ENCODE data around the gene DERA. TPM values are rescaled to one million over a fixed set of nuclear protein-coding genes. Genes with fewer than 3 reads are reported as not detected.
"Not testable (repeated sequence)": the region's sequence is repeated elsewhere in the genome, so short reads cannot be mapped to it uniquely, and the experiment has no call there.

Gene DERA
- total RNA-seq, 1 experiment from 2014 or later: 43.1 TPM

DNA sequence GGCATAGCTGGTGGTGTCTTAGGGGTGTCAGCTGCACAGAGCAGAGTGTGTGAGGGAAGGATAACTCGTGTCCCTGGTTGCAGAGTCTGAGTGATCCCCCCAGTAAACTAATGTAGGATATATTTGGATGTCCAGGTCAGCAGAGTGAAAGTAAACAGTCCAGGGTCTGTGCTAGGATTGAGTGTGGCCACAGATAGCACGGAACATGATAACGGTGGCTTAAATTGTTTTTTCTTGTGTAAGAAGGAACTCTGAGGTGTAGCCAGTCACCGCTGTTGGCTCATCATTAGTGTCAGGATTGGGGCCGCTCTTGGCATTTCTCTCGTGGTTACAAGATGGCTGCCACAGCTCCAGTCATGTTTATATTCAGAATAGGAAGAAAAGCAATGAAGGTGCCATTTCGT is 97.3 kb downstream of the DERA start:
- DNase-seq (ENCODE audit: low spot score): no peak

DNA sequence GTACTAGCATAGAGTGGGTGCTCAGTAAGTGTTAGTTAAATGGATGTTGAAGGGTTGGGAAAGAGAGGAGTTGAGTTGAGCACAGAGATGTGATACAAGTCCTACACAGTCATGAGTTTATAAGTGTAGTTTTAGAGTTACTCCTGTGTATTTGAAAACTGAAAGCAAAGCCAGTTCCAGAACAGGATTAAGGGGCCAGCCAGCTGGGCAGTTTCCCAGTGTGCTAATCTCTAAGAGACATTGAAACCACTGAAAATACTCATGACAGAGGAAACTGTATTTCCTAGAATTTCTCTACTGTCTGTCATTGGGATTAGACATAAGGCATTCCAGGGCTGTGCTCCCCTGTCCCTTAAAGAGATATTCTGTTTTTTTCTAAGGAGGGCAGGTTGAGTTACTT is 101.0 kb downstream of the DERA start:
- DNase-seq (ENCODE audit: low spot score): no peak

DNA sequence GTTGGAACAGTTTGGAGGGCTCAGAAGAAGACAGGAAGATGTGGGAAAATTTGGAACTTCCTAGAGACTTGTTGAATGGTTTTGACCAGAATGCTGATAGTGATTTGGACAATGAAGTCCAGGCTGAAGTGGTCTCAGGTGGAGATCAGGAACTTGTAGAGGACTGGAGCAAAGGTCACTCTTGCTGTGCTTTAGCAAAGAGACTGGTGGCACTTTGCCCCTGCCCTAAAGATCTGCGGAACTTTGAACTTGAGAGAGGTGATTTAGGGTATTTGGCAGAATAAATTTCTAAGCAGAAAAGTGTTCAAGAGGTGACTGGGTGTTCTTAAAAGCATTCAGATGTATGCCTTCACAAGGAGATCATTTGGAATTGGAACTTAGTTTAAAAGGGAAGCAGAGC is 102.6 kb downstream of the DERA start:
- not testable (repeated sequence) for DNase-seq (ENCODE audit: low spot score)

DNA sequence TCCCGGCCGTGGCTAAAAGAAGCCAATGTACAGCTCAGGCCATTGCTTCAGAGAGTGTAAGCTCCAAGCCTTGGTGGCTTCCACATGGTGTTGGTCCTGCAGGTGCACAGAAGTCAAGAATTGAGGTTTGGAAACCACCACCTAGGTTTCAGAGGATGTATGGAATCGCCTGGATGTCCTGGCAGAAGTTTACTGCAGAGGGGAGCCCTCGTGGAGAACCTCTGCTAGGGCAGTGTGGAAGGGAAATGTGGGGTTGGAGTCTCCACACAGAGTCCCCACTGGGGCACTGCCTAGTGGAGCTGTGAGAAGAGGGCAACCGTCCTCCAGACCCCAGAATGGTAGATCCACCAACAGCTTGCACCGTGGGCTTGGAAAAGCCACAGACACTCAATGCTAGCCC is 103.3 kb downstream of the DERA start:
- not testable (repeated sequence) for DNase-seq (ENCODE audit: low spot score)

DNA sequence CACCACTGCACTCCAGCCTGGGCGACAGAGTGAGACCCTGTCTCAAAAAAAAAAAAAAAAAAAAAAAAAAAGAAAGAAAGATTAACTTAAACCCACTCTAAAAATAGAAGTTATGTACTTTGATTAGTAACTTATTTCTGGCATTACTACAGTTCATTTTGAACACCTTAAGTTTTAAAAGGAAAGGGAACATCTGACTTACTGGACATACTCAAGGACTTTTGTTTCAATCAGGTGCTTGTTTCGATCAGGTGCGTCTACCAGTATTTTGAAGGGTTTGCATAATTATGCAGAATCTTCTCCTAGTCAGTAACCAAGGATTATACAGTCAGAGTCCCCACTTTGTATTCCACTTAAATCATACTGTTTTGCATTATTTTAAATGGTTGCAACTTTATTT is 105.6 kb downstream of the DERA start:
- DNase-seq (ENCODE audit: low spot score): no peak

DNA sequence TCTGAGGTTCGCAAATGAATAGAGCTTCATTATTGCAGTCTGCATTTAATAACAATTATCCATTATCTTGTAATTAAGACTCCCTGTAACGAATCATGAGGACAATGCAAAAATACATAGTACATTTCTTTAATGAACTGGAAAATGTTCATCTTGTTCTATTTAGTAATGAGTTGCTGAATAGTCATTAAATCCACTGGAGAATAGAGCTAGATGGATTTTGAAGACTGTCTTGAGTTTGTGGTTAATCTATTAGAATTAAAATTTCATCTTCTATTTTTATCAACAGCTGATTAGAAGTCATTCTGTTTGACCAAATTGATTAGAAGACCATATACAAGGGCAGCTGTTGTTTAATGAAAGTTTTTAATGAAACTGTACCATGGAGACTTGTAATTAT is 107.2 kb downstream of the DERA start:
- no peak for DNase-seq (ENCODE audit: low spot score)

DNA sequence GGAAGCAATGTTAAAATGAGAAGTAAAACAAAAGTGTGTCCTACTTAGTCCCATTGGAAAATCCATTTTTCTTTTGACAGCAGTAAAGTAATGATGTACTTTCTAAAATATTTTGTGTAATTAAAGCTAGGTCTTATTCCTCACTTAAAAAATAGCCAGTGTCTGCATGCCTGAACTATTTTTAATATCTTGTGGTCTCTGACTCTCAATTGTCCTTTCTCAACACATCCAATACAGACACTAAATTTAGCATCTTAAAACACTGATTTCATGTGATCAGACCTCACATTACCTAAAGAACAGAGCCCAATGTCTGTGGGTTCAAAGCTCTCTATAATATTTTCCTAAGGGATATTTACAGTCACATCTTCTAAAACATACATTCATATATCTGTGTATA is 108.0 kb downstream of the DERA start:
- DNase-seq (ENCODE audit: low spot score): no peak

DNA sequence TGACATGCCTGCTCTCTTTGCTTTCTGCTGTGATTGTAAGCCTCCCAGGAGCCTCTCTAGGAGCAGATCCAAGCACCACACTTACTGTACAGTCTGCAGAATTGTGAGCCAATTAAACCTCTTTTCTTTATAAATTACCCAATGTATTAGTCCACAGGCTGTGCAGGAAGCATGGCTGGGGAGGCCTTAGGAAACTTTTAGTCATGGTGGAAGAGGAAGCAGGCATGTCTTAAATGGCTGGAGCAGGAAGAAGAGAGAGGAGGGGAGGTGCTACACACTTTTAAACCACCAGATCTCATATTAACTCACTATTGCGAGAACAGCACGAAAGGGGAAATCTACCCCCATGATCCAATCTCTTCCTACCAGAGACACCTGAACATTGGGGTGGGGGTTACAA is 108.9 kb downstream of the DERA start:
- no peak for DNase-seq (ENCODE audit: low spot score)

DNA sequence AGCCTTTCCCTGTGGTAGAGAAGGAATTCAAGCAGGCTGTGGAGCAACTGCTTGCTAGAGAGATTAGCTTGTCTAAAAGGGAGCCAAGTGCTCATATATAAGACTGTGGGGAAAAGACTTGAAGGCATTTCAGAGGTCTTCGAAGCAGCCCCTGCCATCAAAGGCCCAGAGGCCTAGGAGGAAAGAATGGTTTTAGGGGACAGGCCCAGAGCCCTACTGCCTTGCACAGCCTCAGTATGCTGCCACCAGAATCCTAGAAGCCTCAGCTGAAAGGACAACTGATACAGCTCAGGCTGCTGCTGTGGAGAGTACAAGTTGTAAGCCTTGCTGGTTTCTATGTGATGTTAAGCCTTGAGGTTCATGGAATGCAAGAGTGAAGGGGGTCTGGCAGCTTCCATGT is 109.9 kb downstream of the DERA start:
- no peak for DNase-seq (ENCODE audit: low spot score)

DNA sequence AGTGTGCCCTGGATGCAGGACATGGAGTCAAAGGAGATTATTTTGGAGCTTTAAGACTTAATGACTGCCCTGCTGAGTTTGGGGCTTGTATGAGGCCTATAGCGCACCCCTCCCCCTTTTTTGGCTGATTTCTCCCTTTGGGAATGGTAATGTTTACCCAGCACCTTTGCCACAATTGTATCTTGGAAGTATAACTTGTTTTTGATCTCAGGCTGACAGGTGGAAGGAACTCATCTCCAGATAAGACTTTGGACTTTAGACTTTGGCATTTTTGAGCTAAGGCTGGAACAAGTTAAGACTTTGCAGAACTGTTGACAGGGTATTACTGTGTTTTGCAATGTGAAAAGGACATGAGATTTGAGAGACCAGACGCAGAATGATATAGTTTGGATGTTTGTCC is 110.5 kb downstream of the DERA start:
- no peak for DNase-seq (ENCODE audit: low spot score)

DNA sequence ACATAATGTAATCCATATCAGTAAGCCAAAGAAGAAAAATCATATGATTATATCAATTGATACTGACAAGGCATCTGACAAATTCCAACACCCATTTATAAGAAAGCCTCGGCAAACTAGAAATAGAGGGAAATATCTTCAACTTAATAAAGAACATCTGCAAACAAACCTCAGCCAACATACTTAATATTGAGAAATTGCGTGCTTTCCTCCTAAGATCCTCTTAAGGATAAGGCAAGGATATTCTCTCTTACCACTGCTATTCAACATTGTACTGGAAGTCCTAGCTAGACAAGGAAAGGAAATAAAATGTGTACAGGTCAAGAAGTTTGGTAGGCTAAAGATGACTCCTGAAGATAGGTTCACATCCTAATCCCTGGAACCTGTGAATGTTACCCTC is 115.9 kb downstream of the DERA start:
- no peak for DNase-seq (ENCODE audit: low spot score)

DNA sequence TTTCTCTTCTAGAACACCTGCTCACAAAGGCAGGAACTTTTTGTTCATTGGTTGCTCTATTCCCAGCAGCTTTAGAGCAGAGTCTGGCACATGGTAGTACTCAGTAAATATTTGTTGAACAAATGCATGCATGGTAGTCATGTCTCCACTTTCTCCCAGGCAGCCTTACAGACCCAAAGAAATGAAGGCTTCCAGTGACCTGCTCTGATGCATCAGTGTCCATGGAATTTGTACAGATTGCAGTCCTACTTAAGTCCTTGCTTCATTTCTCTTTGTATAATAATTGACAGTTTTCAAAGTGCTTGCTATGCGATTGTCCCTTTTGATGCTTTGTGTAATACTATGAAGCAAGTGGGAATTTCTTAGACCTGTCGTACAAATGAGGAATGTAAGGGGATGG is 119.6 kb downstream of the DERA start:
- DNase-seq (ENCODE audit: low spot score): no peak

DNA sequence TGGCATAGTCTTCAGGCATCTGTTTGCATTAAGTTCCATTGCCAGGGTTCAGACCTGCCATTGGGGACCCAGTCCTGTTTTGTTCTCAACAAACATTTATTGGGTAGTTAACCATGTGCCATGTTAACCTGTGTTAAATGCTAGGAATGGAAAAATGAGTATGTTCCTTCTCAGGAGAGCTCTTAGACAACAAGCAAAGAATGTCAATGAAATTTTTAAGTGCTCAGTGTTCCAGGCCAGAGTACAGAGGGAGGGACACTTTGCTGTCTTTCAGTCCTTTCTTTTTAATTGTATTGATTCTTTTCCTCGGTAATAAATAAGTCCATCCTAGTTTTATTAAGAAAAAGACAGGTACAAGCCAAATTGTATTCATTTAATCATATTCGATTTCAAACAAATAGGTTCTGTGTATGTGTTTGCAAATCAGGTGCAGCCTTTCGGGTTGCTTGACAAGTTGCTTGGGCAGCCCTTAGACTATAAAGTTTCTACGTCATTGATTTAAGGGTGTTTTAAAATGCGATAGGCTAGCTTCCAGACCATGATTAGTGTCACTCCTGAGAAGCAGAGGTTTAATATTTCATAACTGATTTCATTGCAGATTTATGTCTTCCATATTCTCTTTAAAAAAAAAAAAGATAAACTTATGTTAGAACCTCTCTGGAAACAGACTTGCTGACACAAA is 123.1 kb downstream of the DERA start:
- no peak for DNase-seq (ENCODE audit: low spot score)

DNA sequence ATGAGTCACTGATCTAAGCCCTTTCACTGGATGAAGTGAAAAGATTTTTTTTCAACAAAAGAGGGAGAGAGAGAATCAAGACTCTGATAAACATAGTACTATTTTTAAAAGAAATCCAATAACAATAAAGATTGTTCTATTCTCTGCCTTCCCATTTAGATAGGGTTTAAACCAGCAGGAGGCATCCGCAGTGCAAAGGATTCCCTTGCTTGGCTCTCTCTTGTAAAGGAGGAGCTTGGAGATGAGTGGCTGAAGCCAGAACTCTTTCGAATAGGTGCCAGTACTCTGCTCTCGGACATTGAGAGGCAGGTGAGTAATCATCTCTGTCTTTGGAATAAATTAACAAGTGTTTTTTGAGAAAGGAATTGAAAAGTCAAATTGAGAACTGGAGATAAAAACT is 124.9 kb downstream of the DERA start:
- DNase-seq (ENCODE audit: low spot score): no peak

DNA sequence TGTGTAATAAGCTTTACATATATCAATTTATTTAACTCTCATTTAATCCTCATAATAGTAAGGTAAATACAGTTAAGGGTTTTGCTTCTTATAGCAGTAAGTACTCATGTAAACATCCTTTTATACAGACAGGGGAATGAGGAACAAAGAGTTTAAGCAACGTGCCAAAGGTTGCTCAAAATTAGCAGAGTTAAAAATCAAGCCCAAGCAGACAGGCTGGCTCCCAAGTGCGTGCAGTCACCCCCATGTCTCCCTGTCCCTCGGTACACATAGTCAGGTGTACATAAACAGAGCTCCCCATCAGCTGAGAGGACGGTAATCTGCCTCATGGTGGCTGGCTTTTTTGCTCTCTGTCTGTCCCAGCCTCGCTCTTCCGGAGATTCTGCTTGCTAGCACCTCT is 126.4 kb downstream of the DERA start:
- no peak for DNase-seq (ENCODE audit: low spot score)

DNA sequence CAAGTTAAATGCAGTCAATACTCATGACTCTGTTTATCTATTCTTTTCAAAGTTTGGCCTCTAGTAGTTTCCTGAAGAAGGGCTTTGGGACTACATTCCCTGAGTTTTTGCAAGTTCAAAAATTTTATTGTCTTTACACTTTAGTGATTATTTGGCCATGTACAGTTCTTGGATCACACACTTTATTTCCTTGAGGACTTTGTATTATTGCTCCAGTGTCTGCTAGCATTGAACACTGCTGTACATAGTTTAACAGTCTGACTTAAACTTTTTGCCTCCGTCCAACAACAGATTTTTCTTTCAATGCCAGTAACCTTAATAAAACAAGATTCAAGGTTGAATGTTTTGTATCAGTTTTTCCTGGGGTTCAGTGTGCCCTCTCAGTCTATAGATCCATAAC is 132.3 kb downstream of the DERA start:
- no peak for DNase-seq (ENCODE audit: low spot score)

DNA sequence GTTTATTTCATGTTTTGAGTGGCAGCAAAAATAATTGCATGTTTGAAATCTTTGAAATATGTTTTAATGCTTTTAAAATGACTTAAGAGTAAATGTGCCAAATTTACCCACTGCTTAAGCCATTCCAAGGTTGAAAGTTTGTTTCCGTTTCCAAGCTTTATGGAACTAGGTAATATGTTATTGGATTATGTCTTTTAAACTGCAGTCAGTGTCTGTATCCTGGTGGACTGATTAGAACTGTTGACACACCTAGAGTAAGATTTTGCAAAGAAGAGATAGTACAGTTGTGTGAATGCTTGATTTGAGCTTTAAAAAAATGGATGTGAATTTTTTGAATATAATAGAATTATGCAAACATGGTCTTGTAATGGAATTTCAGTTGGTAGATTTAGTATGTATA is 135.1 kb downstream of the DERA start:
- DNase-seq (ENCODE audit: low spot score): no peak

DNA sequence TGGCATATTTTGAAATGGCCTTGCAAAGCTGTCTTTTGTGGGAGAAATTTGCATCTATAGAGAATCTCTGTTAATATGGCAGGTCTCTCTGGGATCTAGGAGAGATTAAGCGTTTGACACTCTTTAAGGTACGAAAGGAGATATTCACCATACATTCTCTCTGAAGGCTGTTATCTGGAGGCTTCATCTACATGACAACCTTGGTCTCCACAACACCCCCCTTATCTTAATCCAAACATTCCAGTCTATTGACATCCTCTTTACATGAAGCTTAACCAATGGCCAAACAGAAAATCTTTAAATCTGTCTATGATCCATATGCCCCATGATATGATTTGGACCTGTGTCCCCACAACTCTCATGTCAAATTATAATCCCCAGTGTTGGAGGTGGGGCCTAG is 137.4 kb downstream of the DERA start:
- DNase-seq (ENCODE audit: low spot score): no peak

DNA sequence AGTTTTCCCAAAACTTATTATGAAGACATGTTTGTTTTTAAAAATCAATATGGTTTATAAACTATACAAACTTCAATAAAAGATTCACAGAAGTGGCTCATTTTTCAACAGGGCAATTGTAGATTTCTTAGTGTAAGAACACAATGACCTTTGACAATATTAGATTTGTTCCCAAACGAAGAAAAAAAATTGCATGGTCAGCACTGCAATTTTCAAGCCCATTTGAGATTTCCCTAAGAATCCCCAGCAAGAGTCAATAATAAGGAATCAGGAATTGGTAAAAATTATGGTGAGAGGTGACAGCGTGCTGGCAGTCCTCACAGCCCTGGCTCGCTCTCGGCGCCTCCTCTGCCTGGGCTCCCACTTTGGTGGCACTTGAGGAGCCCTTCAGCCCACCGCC is 145.8 kb downstream of the DERA start:
- no peak for DNase-seq (ENCODE audit: low spot score)

DNA sequence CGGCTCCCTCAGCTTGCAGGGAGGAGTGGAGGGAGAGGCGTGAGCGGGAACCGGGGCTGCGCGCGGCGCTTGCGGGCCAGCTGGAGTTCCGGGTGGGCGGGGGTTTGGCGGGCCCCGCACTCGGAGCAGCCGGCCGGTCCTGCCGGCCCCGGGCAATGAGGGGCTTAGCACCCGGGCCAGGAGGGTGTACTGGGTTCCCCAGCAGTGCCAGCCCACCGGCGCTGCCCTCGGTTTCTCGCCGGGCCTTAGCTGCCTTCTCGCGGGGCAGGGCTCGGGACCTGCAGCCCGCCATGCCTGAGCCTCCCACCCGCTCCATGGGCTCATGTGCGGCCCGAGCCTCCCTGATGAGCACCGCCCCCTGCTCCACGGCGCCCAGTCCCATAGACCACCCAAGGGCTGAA is 146.2 kb downstream of the DERA start:
- not testable (repeated sequence) for DNase-seq (ENCODE audit: low spot score)

DNA sequence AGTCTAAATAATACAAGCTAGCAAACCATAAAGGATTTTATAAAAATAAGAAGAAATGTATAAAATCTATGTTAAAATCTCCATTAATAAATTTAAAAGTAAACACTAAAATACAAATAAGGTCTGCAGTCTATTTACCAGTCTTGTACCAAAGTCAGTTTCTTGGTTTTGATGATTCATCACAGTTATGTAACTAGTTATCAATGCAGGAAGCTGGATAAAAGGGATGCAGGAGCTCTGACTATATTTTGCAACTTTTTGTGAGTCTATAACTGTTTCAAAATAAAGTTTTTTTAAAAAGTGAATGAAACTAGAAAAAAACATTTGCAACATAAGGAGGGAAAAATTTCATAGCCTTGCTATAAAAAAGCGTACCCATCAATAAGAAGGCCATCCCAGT is 151.5 kb downstream of the DERA start:
- DNase-seq (ENCODE audit: low spot score): no peak

DNA sequence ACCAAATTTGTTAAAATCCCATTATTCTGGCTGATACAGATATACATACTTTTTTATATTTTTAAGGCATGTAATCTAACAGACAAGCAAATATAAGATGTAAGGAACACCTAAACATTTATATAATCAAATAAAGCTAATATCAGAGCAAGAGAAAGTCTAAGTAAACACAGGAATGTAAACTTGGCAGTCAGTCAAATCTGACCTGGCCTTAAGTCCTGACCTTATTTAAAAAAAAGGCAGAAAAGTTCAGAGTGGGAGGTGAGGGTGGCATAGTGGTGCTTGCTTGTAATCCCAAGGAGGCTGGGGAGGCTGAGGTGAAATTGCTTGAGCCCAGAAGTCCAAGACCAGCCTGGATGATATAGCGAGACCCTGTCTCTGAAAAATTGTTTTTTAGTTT is 152.6 kb downstream of the DERA start:
- no peak for DNase-seq (ENCODE audit: low spot score)

DNA sequence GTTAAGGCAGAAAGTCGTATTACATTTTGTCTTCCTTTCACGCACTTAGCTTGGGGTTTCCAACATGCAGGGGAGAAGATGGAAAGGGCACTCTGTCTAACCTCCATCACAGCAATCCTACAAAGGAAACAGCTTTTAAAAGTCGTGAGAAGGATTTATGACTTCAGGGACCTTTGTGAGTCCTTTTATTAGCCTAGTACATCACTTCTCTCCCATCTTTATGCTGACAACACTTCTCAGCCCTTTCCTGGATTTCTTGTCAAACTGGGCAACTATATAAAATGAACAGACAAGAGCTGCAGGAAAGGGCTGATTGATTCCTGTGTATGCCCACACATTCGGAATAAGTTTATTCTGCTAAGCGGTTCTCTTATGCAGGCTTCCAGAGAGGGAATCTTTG is 159.0 kb downstream of the DERA start:
- DNase-seq (ENCODE audit: low spot score): no peak

DNA sequence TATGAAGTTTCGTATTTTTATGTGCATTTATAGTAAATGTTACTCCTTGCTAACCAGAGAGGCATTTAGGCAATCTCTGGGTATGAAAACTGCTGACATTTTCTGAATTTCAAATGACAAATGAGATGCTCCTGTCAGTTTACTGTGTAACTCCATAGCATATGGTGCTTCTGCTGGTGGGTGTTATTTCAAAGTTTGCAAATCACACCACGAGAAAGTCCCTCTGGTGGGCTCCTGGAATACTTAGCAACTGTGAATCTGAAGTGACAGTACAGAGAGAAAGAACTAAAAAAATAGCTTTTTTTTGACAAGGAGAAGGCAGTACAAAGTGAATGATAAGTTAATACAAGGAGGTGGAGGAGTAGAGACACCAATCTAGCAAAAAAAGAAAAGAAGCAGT is 161.5 kb downstream of the DERA start:
- no peak for DNase-seq (ENCODE audit: low spot score)

DNA sequence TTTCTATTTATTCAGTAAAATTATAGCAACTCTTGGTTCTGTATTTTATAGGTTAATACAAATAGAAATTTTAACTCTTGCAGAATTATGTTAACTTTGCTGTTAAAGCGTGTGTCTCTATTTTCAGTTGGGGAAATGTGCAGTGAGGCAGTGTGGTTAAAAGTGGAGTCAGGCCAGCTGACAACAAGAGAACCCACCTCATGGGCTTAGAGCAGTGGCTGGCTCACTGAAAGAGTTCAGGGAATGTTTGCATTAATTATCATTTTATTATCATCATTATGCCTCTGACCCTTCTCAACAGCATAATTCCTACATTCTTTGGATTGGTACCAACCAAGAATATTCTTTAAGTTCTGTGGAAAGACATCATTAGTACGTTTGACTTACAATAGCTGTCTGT is 163.8 kb downstream of the DERA start:
- DNase-seq (ENCODE audit: low spot score): no peak

Data from A172 (cell line).